ENCODE data around the gene TTC31. TPM values are rescaled to one million over a fixed set of nuclear protein-coding genes. Genes with fewer than 3 reads are reported as not detected.
A peak's percentile ranks its signal among the peaks of the same experiment; 100 is the strongest.

TTC31 gene
- total and polyA plus RNA-seq, 7 donors: 5.4 to 13.2 (median 9.4) TPM

GRCh38 chr2:74471332-74472065 lies 11.4 kb upstream of the TTC31 start:
- 54 to 63% (median 61%) methylated on average over 16 of the region's 16 CpGs for WGBS, 3 donors
- intact Hi-C loops (cut with DNase I): no loop called here
- no peaks in the 10 kb centered on the region for H3K27me3 ChIP-seq (ENCODE audit: insufficient read depth in 3 of 3, low read length in 2 of 3)

DNA sequence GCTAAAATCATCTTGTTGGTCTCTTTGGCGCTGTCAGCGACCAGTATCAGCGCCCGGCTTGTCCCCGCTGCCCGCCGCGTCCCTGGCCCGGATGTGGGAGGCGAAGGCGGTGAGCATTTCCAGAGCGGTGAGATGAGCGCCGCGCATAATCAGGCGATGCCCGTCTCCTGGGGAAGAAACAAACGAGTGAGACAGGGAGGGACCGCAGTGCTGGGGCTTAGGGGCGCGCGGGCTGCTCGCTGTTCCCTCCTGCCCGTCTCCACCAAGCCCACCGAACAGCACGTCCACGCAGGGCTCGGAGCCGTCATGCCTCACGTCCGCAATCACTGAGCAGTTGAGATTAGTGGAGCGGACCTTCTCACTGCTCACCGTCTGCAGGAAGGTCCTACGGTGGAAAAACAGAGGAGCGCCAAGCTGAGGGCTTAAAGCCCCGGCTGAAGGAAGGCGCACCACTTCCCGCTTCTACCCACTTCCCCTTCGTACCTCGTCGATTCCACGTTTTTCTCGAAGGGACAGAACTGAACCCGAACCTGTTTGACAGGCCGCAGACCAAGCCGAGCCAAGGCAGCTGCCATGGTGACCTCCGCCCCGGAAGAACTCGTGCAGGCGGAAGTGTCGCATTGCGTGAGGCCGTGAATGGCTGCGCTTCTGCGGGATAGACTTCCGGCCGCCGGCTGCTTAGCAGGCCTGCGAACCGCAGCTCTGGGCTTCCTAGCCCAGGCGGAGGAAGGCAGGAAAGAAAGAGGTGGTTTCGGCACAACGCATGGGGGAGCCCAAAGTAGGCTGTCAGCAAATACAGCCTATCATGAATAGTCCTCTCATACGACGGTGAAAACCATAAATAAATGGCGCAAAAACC lies 10.6 kb upstream of the TTC31 start, which contains the start of gene MRPL53:
TSS of gene MRPL53 (minus strand) at position 595 of the 859 bp plus-strand sequence. CDS start at position 575, 20 bp downstream.
- no peaks in the 10 kb centered on the region for H3K27me3 ChIP-seq (ENCODE audit: insufficient read depth in 3 of 3, low read length in 2 of 3)
- DNase-seq (peak; percentile 95 to 98), ATAC-seq (peak; percentile 93 to 97 (median 94))
- intact Hi-C loops (cut with DNase I): no loop called here
- H3K4me3 ChIP-seq: peak within 1 kb of the TSS; percentile 99
- H3K27ac ChIP-seq: peak within 1 kb of the TSS; percentile 94
- peaks cover 2 to 31% of the 10 kb centered on the region in 2 donors for H3K36me3 ChIP-seq (ENCODE audit: insufficient read depth in 1 of 2, low read depth in 1 of 2)
- TF ChIP-seq, protein P1, sequence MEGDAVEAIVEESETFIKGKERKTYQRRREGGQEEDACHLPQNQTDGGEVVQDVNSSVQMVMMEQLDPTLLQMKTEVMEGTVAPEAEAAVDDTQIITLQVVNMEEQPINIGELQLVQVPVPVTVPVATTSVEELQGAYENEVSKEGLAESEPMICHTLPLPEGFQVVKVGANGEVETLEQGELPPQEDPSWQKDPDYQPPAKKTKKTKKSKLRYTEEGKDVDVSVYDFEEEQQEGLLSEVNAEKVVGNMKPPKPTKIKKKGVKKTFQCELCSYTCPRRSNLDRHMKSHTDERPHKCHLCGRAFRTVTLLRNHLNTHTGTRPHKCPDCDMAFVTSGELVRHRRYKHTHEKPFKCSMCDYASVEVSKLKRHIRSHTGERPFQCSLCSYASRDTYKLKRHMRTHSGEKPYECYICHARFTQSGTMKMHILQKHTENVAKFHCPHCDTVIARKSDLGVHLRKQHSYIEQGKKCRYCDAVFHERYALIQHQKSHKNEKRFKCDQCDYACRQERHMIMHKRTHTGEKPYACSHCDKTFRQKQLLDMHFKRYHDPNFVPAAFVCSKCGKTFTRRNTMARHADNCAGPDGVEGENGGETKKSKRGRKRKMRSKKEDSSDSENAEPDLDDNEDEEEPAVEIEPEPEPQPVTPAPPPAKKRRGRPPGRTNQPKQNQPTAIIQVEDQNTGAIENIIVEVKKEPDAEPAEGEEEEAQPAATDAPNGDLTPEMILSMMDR (IDR thresholded peaks at IDR 0.05): no peak
- whole genome bisulfite sequencing, 3 donors: 0 to 1% (median 1%) methylated on average over 66 of the region's 66 CpGs
- H3K9me3 ChIP-seq: no peaks in the 10 kb centered on the region
- peaks cover 18% of the 10 kb centered on the region for H3K4me1 ChIP-seq

More at GRCh38 chr2:74471332-74472065, 11.4 kb upstream of the TTC31 start:
- DNase-seq (no peak), ATAC-seq (no peak)
- Histone ChIP-seq H3K27ac (peak overlapping the region; percentile 94), H3K4me3 (peak overlapping the region; percentile 99), H3K9me3 (no peaks in the 10 kb centered on the region), H3K4me1 (peaks cover 18% of the 10 kb centered on the region), H3K36me3 (ENCODE audit: insufficient read depth in 1 of 2, low read depth in 1 of 2) (peaks cover 2 to 31% of the 10 kb centered on the region in 2 donors)
- TF ChIP-seq, protein P1 (IDR thresholded peaks at IDR 0.05): no peak

GRCh38 chr2:74472945-74473258 lies 10.0 kb upstream of the TTC31 start:
- DNase-seq (no peak), ATAC-seq (peak; percentile 6 to 16 (median 14))
- Histone ChIP-seq H3K9me3 (no peaks in the 10 kb centered on the region), H3K4me3 (peak overlapping the region; percentile 99), H3K4me1 (peaks cover 18% of the 10 kb centered on the region), H3K27ac (peak overlapping the region; percentile 94), H3K36me3 (ENCODE audit: insufficient read depth in 1 of 2, low read depth in 1 of 2) (peaks cover 2 to 36% of the 10 kb centered on the region in 2 donors), H3K27me3 (ENCODE audit: insufficient read depth in 3 of 3, low read length in 2 of 3) (no peaks in the 10 kb centered on the region)
- TF ChIP-seq, protein P1 (IDR thresholded peaks at IDR 0.05): no peak
- 5 to 11% (median 10%) methylated on average over 7 of the region's 7 CpGs for WGBS, 3 donors
- intact Hi-C loops (cut with DNase I): no loop called here

GRCh38 chr2:74474481-74474880 lies 8.4 kb upstream of the TTC31 start:
- ATAC-seq (no peak), DNase-seq (no peak)
- Histone ChIP-seq H3K4me3 (no peak overlapping the region), H3K4me1 (peaks cover 18% of the 10 kb centered on the region), H3K27ac (no peak overlapping the region), H3K36me3 (ENCODE audit: insufficient read depth in 1 of 2, low read depth in 1 of 2) (peaks cover 2 to 49% of the 10 kb centered on the region in 2 donors), H3K9me3 (no peaks in the 10 kb centered on the region), H3K27me3 (ENCODE audit: insufficient read depth in 3 of 3, low read length in 2 of 3) (no peaks in the 10 kb centered on the region)
- intact Hi-C loops (cut with DNase I): no loop called here
- TF ChIP-seq, protein P1 (IDR thresholded peaks at IDR 0.05): no peak
- 84 to 94% (median 91%) methylated on average over 6 of the region's 6 CpGs for WGBS, 3 donors
